AG09309 (cell line): ENCODE measurements around the gene NPS.

ENCODE experiments used
- DNase-seq: peaks from one replicate; pipeline ENCODE4 v3.0.0-alpha.2; 2010; ENCODE audit warnings: low read depth
- H3K4me3 ChIP-seq: 2 replicates; pipeline ENCODE4 v1.5.1; 2011; ENCODE audit warnings: mild to moderate bottlenecking, low read depth, low read length, moderate library complexity; ENCODE audit not compliant: control insufficient read depth
- CTCF ChIP-seq: IDR thresholded peaks from 2 replicates; pipeline ENCODE4 v1.5.1; 2011; ENCODE audit warnings: mild to moderate bottlenecking, low read depth, low read length, inconsistent platforms; ENCODE audit not compliant: insufficient read depth, control insufficient read depth; ENCODE audit errors: missing control alignments

The NPS gene

GRCh38 chr10:127549009-127549408, at the start of gene NPS:
TSS of gene NPS (plus strand) at chr10:127549309. CDS start at chr10:127549369, 60 bp downstream.
- H3K4me3 ChIP-seq = no peak within 1 kb of the TSS
- no peak for TF ChIP-seq CTCF
- no peak for DNase-seq

- no peak for DNase-seq
- no peak for TF ChIP-seq CTCF
- no peak overlapping the region for H3K4me3 ChIP-seq
These were observed 49.0 kb upstream of the NPS start for GRCh38 chr10:127500127-127500526.

GRCh38 chr10:127506094-127506493, 43.0 kb upstream of the NPS start:
- no peak overlapping the region for H3K4me3 ChIP-seq
- DNase-seq = no peak
- no peak for TF ChIP-seq CTCF

- DNase-seq = no peak
- no peak for TF ChIP-seq CTCF
- H3K4me3 ChIP-seq = no peak overlapping the region
These were observed 26.8 kb upstream of the NPS start for GRCh38 chr10:127522298-127522697.

GRCh38 chr10:127523476-127523875, 25.6 kb upstream of the NPS start:
- TF ChIP-seq CTCF = no peak
- DNase-seq = no peak
- H3K4me3 ChIP-seq = no peak overlapping the region

GRCh38 chr10:127524229-127524628, 24.9 kb upstream of the NPS start:
- DNase-seq = no peak
- no peak for TF ChIP-seq CTCF
- H3K4me3 ChIP-seq = no peak overlapping the region
